OCI-M2 (cell line): ENCODE data around the gene RAPGEF4.
"Not testable (repeated sequence)": the region's sequence is repeated elsewhere in the genome, so short reads cannot be mapped to it uniquely, and the experiment has no call there.

Experiments used
- DNase-seq: peaks from one replicate; lab custom pipeline; 2025; ENCODE audit not compliant: unreplicated experiment; lab: John Stamatoyannopoulos, UW

RAPGEF4 gene

GRCh38 chr2:173087214-173087581 lies 351.6 kb downstream of the RAPGEF4 start:
- no peak for DNase-seq

GRCh38 chr2:173087793-173088496 lies 352.3 kb downstream of the RAPGEF4 start:
- no peak for DNase-seq

- DNase-seq: no peak
These were observed 354.7 kb downstream of the RAPGEF4 start for GRCh38 chr2:173090276-173090877.

GRCh38 chr2:173090973-173091660 lies 355.5 kb downstream of the RAPGEF4 start:
- DNase-seq: no peak

- no peak for DNase-seq
These were observed 356.3 kb downstream of the RAPGEF4 start for GRCh38 chr2:173091910-173092309.

- DNase-seq: no peak
These were observed 357.3 kb downstream of the RAPGEF4 start for GRCh38 chr2:173092844-173093402.

GRCh38 chr2:173093617-173094016 lies 358.0 kb downstream of the RAPGEF4 start:
- not testable (repeated sequence) for DNase-seq

- no peak for DNase-seq
These were observed 359.1 kb downstream of the RAPGEF4 start for GRCh38 chr2:173094731-173095130.

- no peak for DNase-seq
These were observed 359.7 kb downstream of the RAPGEF4 start for GRCh38 chr2:173095356-173095755.

- DNase-seq: no peak
These were observed 363.6 kb downstream of the RAPGEF4 start for GRCh38 chr2:173099271-173099670.

- DNase-seq: no peak
These were observed 364.2 kb downstream of the RAPGEF4 start for GRCh38 chr2:173099804-173100203.

GRCh38 chr2:173101687-173102086 lies 366.0 kb downstream of the RAPGEF4 start:
- no peak for DNase-seq
